SK-N-SH treated with all-trans-retinoic acid at 6 μM for 48 hours (cell line): ENCODE measurements around the gene MAP3K15.

Experiments
- ATAC-seq: fragments of 200-7000 bp; cut with Tn5 transposase; 3 replicates; pipeline ENCODE4 v1.9.1; 2020; ENCODE audit warnings: mild to moderate bottlenecking, moderate library complexity
- ARNTL ChIP-seq: fragments of 450-650 bp; formaldehyde crosslinking; IDR thresholded peaks from 2 replicates; pipeline ENCODE4 v1.5.0; 2020; ENCODE audit warnings: low read depth, mild to moderate bottlenecking, moderate library complexity, borderline replicate concordance
- BACH2 ChIP-seq: fragments of 250-450 bp; sonication (Bioruptor Pico); IDR thresholded peaks from 2 replicates; pipeline ENCODE4 v1.9.0; 2021; ENCODE audit warnings: mild to moderate bottlenecking, borderline replicate concordance
- CREB5 ChIP-seq: fragments of 250-450 bp; sonication (Bioruptor Pico); IDR thresholded peaks from 2 replicates; pipeline ENCODE4 v1.5.1; 2020; ENCODE audit warnings: low read depth, mild to moderate bottlenecking, moderate library complexity
- CSRNP3 ChIP-seq: fragments of 250-450 bp; sonication (Bioruptor Pico); IDR thresholded peaks from 2 replicates; pipeline ENCODE4 v1.5.1; 2021; ENCODE audit warnings: mild to moderate bottlenecking, moderate library complexity
- ESRRG ChIP-seq: fragments of 250-450 bp; sonication (Bioruptor Pico); IDR thresholded peaks from 2 replicates; pipeline ENCODE4 v1.6.1; 2021; ENCODE audit warnings: mild to moderate bottlenecking
- GLIS3 ChIP-seq: fragments of 250-450 bp; sonication (Bioruptor Pico); IDR thresholded peaks from 2 replicates; pipeline ENCODE4 v1.5.0; 2020; ENCODE audit warnings: mild to moderate bottlenecking, moderate library complexity
- ISL1 ChIP-seq: fragments of 250-450 bp; sonication (Bioruptor Pico); IDR thresholded peaks from 2 replicates; pipeline ENCODE4 v2.1.2; 2022; ENCODE audit warnings: mild to moderate bottlenecking, moderate library complexity
- OSR1 ChIP-seq: fragments of 250-450 bp; sonication (Bioruptor Pico); IDR thresholded peaks from 2 replicates; pipeline ENCODE4 v1.8.0; 2022; ENCODE audit warnings: moderate library complexity, mild to moderate bottlenecking, inconsistent platforms
- PATZ1 ChIP-seq: fragments of 250-450 bp; sonication (Bioruptor Pico); IDR thresholded peaks from 2 replicates; pipeline ENCODE4 v1.8.0; 2020; ENCODE audit warnings: mild to moderate bottlenecking, moderate library complexity, borderline replicate concordance
- POU6F1 ChIP-seq: fragments of 250-450 bp; sonication (Bioruptor Pico); IDR thresholded peaks from 2 replicates; pipeline ENCODE4 v1.8.0; 2021; ENCODE audit warnings: low read depth, mild to moderate bottlenecking, moderate library complexity, borderline replicate concordance
- PPARA ChIP-seq: fragments of 250-450 bp; sonication (Bioruptor Pico); IDR thresholded peaks from 2 replicates; pipeline ENCODE4 v1.5.0; 2020; ENCODE audit warnings: mild to moderate bottlenecking, borderline replicate concordance
- RARB ChIP-seq: fragments of 250-450 bp; sonication (Bioruptor Pico); IDR thresholded peaks from 2 replicates; pipeline ENCODE4 v1.8.0; 2021; ENCODE audit warnings: mild to moderate bottlenecking, moderate library complexity
- SNAI2 ChIP-seq: fragments of 250-450 bp; sonication (Bioruptor Pico); IDR thresholded peaks from 2 replicates; pipeline ENCODE4 v1.5.0; 2020; ENCODE audit warnings: mild to moderate bottlenecking, moderate library complexity
- TCF4 ChIP-seq: fragments of 250-450 bp; sonication (Bioruptor Pico); IDR thresholded peaks from 2 replicates; pipeline ENCODE4 v1.8.0; 2021; ENCODE audit warnings: mild to moderate bottlenecking, moderate library complexity, borderline replicate concordance
- TOX ChIP-seq: fragments of 250-450 bp; sonication (Bioruptor Pico); IDR thresholded peaks from 2 replicates; pipeline ENCODE4 v1.8.0; 2021; ENCODE audit warnings: mild to moderate bottlenecking, moderate library complexity, borderline replicate concordance
- TSHZ2 ChIP-seq: fragments of 250-450 bp; sonication (Bioruptor Pico); IDR thresholded peaks from 2 replicates; pipeline ENCODE4 v1.5.0; 2020; ENCODE audit warnings: mild to moderate bottlenecking, moderate library complexity
- ZC3H10 ChIP-seq: fragments of 250-450 bp; sonication (Bioruptor Pico); IDR thresholded peaks from 2 replicates; pipeline ENCODE4 v1.5.1; 2021; ENCODE audit warnings: mild to moderate bottlenecking, moderate library complexity
- ZFP3 ChIP-seq: fragments of 250-450 bp; sonication (Bioruptor Pico); IDR thresholded peaks from 2 replicates; pipeline ENCODE4 v1.5.0; 2020; ENCODE audit warnings: mild to moderate bottlenecking, moderate library complexity
- ZNF565 ChIP-seq: fragments of 450-650 bp; formaldehyde crosslinking; conservative IDR thresholded peaks from 2 replicates; pipeline ENCODE4 v1.5.0; 2020; ENCODE audit warnings: low read depth, mild to moderate bottlenecking, moderate library complexity
- ZNF70 ChIP-seq: fragments of 450-650 bp; formaldehyde crosslinking; IDR thresholded peaks from 2 replicates; pipeline ENCODE4 v1.5.0; 2020; ENCODE audit warnings: mild to moderate bottlenecking, moderate library complexity
- ZNF8 ChIP-seq: fragments of 450-650 bp; formaldehyde crosslinking; IDR thresholded peaks from 2 replicates; pipeline ENCODE4 v1.5.0; 2020; ENCODE audit warnings: mild to moderate bottlenecking, moderate library complexity

The MAP3K15 gene

GRCh38 chrX:19386679-19387078 lies 128.6 kb downstream of the MAP3K15 start (continued):
- TF ChIP-seq POU6F1 (CRISPR knock-in tag): no peak
- no peak for TF ChIP-seq RARB
- TF ChIP-seq ZNF70 (CRISPR knock-in tag): no peak
- TF ChIP-seq TSHZ2 (CRISPR knock-in tag): no peak
- TF ChIP-seq ZFP3 (CRISPR knock-in tag): no peak
- no peak for TF ChIP-seq CREB5 (CRISPR knock-in tag)
- no peak for TF ChIP-seq ZNF8 (CRISPR knock-in tag)
- no peak for TF ChIP-seq PPARA (CRISPR knock-in tag)

GRCh38 chrX:19382555-19383145 lies 132.7 kb downstream of the MAP3K15 start:
- peak; percentile 77 for ATAC-seq
- no peak for TF ChIP-seq ZNF565 (CRISPR knock-in tag)
- TF ChIP-seq ZNF70 (CRISPR knock-in tag): no peak
- TF ChIP-seq TOX (CRISPR knock-in tag): no peak
- no peak for TF ChIP-seq RARB
- TF ChIP-seq CREB5 (CRISPR knock-in tag): no peak
- no peak for TF ChIP-seq TCF4 (CRISPR knock-in tag)
- no peak for TF ChIP-seq BACH2 (CRISPR knock-in tag)
- TF ChIP-seq ISL1: no peak
- TF ChIP-seq SNAI2 (CRISPR knock-in tag): no peak
- no peak for TF ChIP-seq PPARA (CRISPR knock-in tag)
- no peak for TF ChIP-seq ARNTL (CRISPR knock-in tag)
- no peak for TF ChIP-seq ESRRG (CRISPR knock-in tag)
- no peak for TF ChIP-seq GLIS3 (CRISPR knock-in tag)
- TF ChIP-seq CSRNP3 (CRISPR knock-in tag): no peak
- no peak for TF ChIP-seq ZC3H10 (CRISPR knock-in tag)
- TF ChIP-seq OSR1: no peak
- no peak for TF ChIP-seq PATZ1 (CRISPR knock-in tag)
